AG04449 (cell line): Measurements from ENCODE around the gene HTT.

Experiments
- CTCF ChIA-PET: fragments of 350-600 bp; formaldehyde crosslinking; extraction: SDS; loops from one replicate; lab custom pipeline; 2021; ENCODE audit warnings: antibody characterized with exemption; lab: Yijun Ruan, JAX
- POLR2A ChIA-PET: fragments of 400-600, 350-600 bp; formaldehyde crosslinking; extraction: SDS; loops from one replicate; lab custom pipeline; 2020; ENCODE audit warnings: antibody characterized with exemption, inconsistent platforms; lab: Yijun Ruan, JAX
- DNase-seq: peaks from one replicate; pipeline ENCODE4 v3.0.0-alpha.2; 2010; ENCODE audit warnings: low read depth, low spot score
- H3K4me3 ChIP-seq: 2 replicates; pipeline ENCODE4 v1.5.1; 2011; ENCODE audit warnings: low read depth, mild to moderate bottlenecking, control low read depth, low read length
- CTCF ChIP-seq: IDR thresholded peaks from one replicate; pipeline ENCODE4 v1.5.1; 2011; ENCODE audit warnings: mild to moderate bottlenecking, moderate library complexity, low read length, control low read depth, inconsistent platforms; ENCODE audit not compliant: insufficient read depth; ENCODE audit errors: missing control alignments

The HTT gene

GRCh38 chr4:3054169-3054759 is 20.2 kb upstream of the HTT start:
- no peak overlapping the region for H3K4me3 ChIP-seq
- no peak for TF ChIP-seq CTCF
- CTCF ChIA-PET, result interaction anchor here (0.8 to 1.1 kb wide), 2 partner anchors 17 to 33 kb away, joined by 3 read pairs; no protein-coding TSS in a partner anchor
- DNase-seq, result no peak
- POLR2A ChIA-PET, result no interaction called here

GRCh38 chr4:3059943-3060342 is 14.5 kb upstream of the HTT start:
- ChIA-PET CTCF (no interaction called here), POLR2A (no interaction called here)
- H3K4me3 ChIP-seq, result no peak overlapping the region
- no peak for DNase-seq
- TF ChIP-seq CTCF, result no peak

GRCh38 chr4:3060946-3061345 is 13.5 kb upstream of the HTT start:
- TF ChIP-seq CTCF, result no peak
- POLR2A ChIA-PET, result no interaction called here
- no peak for DNase-seq
- CTCF ChIA-PET, result no interaction called here
- no peak overlapping the region for H3K4me3 ChIP-seq

- TF ChIP-seq CTCF, result no peak
- ChIA-PET CTCF (interaction anchor here (0.6 to 1.2 kb wide), 2 partner anchors 14 to 1477 kb away, joined by 3 to 5 read pairs; no protein-coding TSS in a partner anchor), POLR2A (no interaction called here)
- peak; percentile 54 for DNase-seq
- no peak overlapping the region for H3K4me3 ChIP-seq
These were observed 12.0 kb upstream of the HTT start for GRCh38 chr4:3062471-3062870.

GRCh38 chr4:3065551-3065950 is 8.9 kb upstream of the HTT start:
- TF ChIP-seq CTCF, result no peak
- no peak for DNase-seq
- ChIA-PET CTCF (interaction anchor here (1.0 kb wide), 1 partner anchor 280 kb away, joined by 4 read pairs; no protein-coding TSS in a partner anchor), POLR2A (no interaction called here)
- no peak overlapping the region for H3K4me3 ChIP-seq

GRCh38 chr4:3066836-3067400 is 7.6 kb upstream of the HTT start:
- ChIA-PET POLR2A (no interaction called here), CTCF (no interaction called here)
- TF ChIP-seq CTCF, result no peak
- H3K4me3 ChIP-seq, result no peak overlapping the region
- no peak for DNase-seq
